Sigmoid colon (tissue), 4 donors: ENCODE results near the gene HOXB6.

ENCODE experiments used
- CTCF ChIP-seq, 4 experiments: fragments of 450-650 bp in 3 of 4; fragments of 200-600 bp in 1 of 4; IDR thresholded peaks; one replicate each; pipeline ENCODE4 v1.5.1; 2016 to 2019; ENCODE audit warnings: antibody characterized with exemption in 4 of 4, mild to moderate bottlenecking in 3 of 4, moderate library complexity in 2 of 4
- POLR2AphosphoS5 ChIP-seq, 4 donors: sonication (generic); formaldehyde crosslinking; IDR thresholded peaks; one replicate each; pipeline ENCODE4 v1.6.1; 2017; ENCODE audit warnings: antibody characterized with exemption in 4 of 4

DNA sequence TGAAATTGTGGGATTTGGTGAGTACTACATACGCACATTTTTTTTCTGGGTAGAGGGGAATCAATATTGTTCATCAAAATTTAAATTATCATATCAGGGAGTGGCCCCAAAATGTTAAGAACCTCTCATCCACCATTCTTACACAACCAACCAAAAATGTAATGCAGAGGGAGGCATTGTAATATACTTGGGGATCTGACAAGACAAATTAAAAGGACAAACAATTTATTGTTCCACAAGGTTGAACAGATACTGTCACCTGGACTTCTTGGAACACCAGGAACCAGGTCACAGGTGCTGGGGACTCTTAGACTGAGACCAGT is 36.0 kb upstream of the HOXB6 start:
- TF ChIP-seq CTCF (IDR thresholded peaks at IDR 0.05) (no peak), POLR2AphosphoS5 (IDR thresholded peaks at IDR 0.05) (no peak)
